Measurements from ENCODE around the gene PRKCG. TPM values are rescaled to one million over a fixed set of nuclear protein-coding genes. Genes with fewer than 3 reads are reported as not detected.

Gene PRKCG
- total and polyA plus RNA-seq, 2 donors = 1.1 to 4.5 TPM

GRCh38 chr19:53908935-53909415, 27.0 kb downstream of the PRKCG start, which contains the start of gene CACNG7:
TSS of gene CACNG7 (plus strand) at chr19:53909278. CDS start at chr19:53912832, 3,554 bp downstream.
- Histone ChIP-seq H3K4me3 (ENCODE audit: low read length in 2 of 2) (no peak within 1 kb of the TSS), H3K27me3 (ENCODE audit: control insufficient read depth in 2 of 2, insufficient read depth in 1 of 2, low read length in 1 of 2) (peaks cover 51 to 78% of the 10 kb centered on the region in 2 donors), H3K4me1 (ENCODE audit: control insufficient read depth in 2 of 2, insufficient read depth in 2 of 2, low read length in 2 of 2) (peaks cover 0 to 3% of the 10 kb centered on the region in 2 donors), H3K36me3 (ENCODE audit: control insufficient read depth in 2 of 2, insufficient read depth in 2 of 2, low read length in 1 of 2) (no peaks in the 10 kb centered on the region), H3K9me3 (ENCODE audit: control insufficient read depth in 2 of 2, insufficient read depth in 1 of 2, low read length in 1 of 2) (no peaks in the 10 kb centered on the region), H3K27ac (ENCODE audit: low read depth in 1 of 2, low read length in 1 of 2) (no peak within 1 kb of the TSS)
- no peak for DNase-seq (ENCODE audit: low read depth in 6 of 9, low spot score in 9 of 9)
- 4% methylated on average over 27 of the region's 28 CpGs for WGBS

GRCh38 chr19:53909471-53910169, 27.6 kb downstream of the PRKCG start:
- H3K27ac ChIP-seq (ENCODE audit: low read depth in 1 of 2, low read length in 1 of 2) = no peak overlapping the region
- no peaks in the 10 kb centered on the region for H3K36me3 ChIP-seq (ENCODE audit: control insufficient read depth in 2 of 2, insufficient read depth in 2 of 2, low read length in 1 of 2)
- H3K9me3 ChIP-seq (ENCODE audit: control insufficient read depth in 2 of 2, insufficient read depth in 1 of 2, low read length in 1 of 2) = no peaks in the 10 kb centered on the region
- peaks cover 0 to 3% of the 10 kb centered on the region in 2 donors for H3K4me1 ChIP-seq (ENCODE audit: control insufficient read depth in 2 of 2, insufficient read depth in 2 of 2, low read length in 2 of 2)
- peaks cover 51 to 74% of the 10 kb centered on the region in 2 donors for H3K27me3 ChIP-seq (ENCODE audit: control insufficient read depth in 2 of 2, insufficient read depth in 1 of 2, low read length in 1 of 2)
- no peak for DNase-seq (ENCODE audit: low read depth in 6 of 9, low spot score in 9 of 9)
- 4% methylated on average over 47 of the region's 47 CpGs for WGBS
- no peak overlapping the region for H3K4me3 ChIP-seq (ENCODE audit: low read length in 2 of 2)

- no peak overlapping the region for H3K4me3 ChIP-seq (ENCODE audit: low read length in 2 of 2)
- WGBS = 3% methylated on average over 13 of the region's 13 CpGs
Measured at GRCh38 chr19:53910170-53910518, 28.1 kb downstream of the PRKCG start.

GRCh38 chr19:53912653-53913052, 30.7 kb downstream of the PRKCG start:
- Histone ChIP-seq H3K4me1 (ENCODE audit: control insufficient read depth in 2 of 2, insufficient read depth in 2 of 2, low read length in 2 of 2) (peaks cover 0 to 3% of the 10 kb centered on the region in 2 donors), H3K4me3 (ENCODE audit: low read length in 2 of 2) (no peak overlapping the region), H3K36me3 (ENCODE audit: control insufficient read depth in 2 of 2, insufficient read depth in 2 of 2, low read length in 1 of 2) (no peaks in the 10 kb centered on the region), H3K27me3 (ENCODE audit: control insufficient read depth in 2 of 2, insufficient read depth in 1 of 2, low read length in 1 of 2) (peaks cover 36 to 52% of the 10 kb centered on the region in 2 donors), H3K27ac (ENCODE audit: low read depth in 1 of 2, low read length in 1 of 2) (no peak overlapping the region), H3K9me3 (ENCODE audit: control insufficient read depth in 2 of 2, insufficient read depth in 1 of 2, low read length in 1 of 2) (no peaks in the 10 kb centered on the region)
- DNase-seq (ENCODE audit: low read depth in 6 of 9, low spot score in 9 of 9) = no peak
- WGBS = 76% methylated on average over 18 of the region's 18 CpGs

More at GRCh38 chr19:53910170-53910518, 28.1 kb downstream of the PRKCG start:
- Histone ChIP-seq H3K36me3 (ENCODE audit: control insufficient read depth in 2 of 2, insufficient read depth in 2 of 2, low read length in 1 of 2) (no peaks in the 10 kb centered on the region), H3K4me1 (ENCODE audit: control insufficient read depth in 2 of 2, insufficient read depth in 2 of 2, low read length in 2 of 2) (peaks cover 0 to 3% of the 10 kb centered on the region in 2 donors), H3K27ac (ENCODE audit: low read depth in 1 of 2, low read length in 1 of 2) (no peak overlapping the region), H3K27me3 (ENCODE audit: control insufficient read depth in 2 of 2, insufficient read depth in 1 of 2, low read length in 1 of 2) (peaks cover 51 to 71% of the 10 kb centered on the region in 2 donors), H3K9me3 (ENCODE audit: control insufficient read depth in 2 of 2, insufficient read depth in 1 of 2, low read length in 1 of 2) (no peaks in the 10 kb centered on the region)
- no peak for DNase-seq (ENCODE audit: low read depth in 6 of 9, low spot score in 9 of 9)

GRCh38 chr19:53915000-53915399, 33.0 kb downstream of the PRKCG start:
- DNase-seq (ENCODE audit: low read depth in 6 of 9, low spot score in 9 of 9) = no peak
- no peak overlapping the region for H3K4me3 ChIP-seq (ENCODE audit: low read length in 2 of 2)
- WGBS = 64% methylated on average over 8 of the region's 8 CpGs
- no peaks in the 10 kb centered on the region for H3K4me1 ChIP-seq (ENCODE audit: control insufficient read depth in 2 of 2, insufficient read depth in 2 of 2, low read length in 2 of 2)
- no peak overlapping the region for H3K27ac ChIP-seq (ENCODE audit: low read depth in 1 of 2, low read length in 1 of 2)
- no peaks in the 10 kb centered on the region for H3K9me3 ChIP-seq (ENCODE audit: control insufficient read depth in 2 of 2, insufficient read depth in 1 of 2, low read length in 1 of 2)
- H3K36me3 ChIP-seq (ENCODE audit: control insufficient read depth in 2 of 2, insufficient read depth in 2 of 2, low read length in 1 of 2) = no peaks in the 10 kb centered on the region
- peaks cover 16 to 29% of the 10 kb centered on the region in 2 donors for H3K27me3 ChIP-seq (ENCODE audit: control insufficient read depth in 2 of 2, insufficient read depth in 1 of 2, low read length in 1 of 2)

- WGBS = 85% methylated on average over 6 of the region's 6 CpGs
- H3K9me3 ChIP-seq (ENCODE audit: control insufficient read depth in 2 of 2, insufficient read depth in 1 of 2, low read length in 1 of 2) = no peaks in the 10 kb centered on the region
- no peak overlapping the region for H3K27ac ChIP-seq (ENCODE audit: low read depth in 1 of 2, low read length in 1 of 2)
- H3K27me3 ChIP-seq (ENCODE audit: control insufficient read depth in 2 of 2, insufficient read depth in 1 of 2, low read length in 1 of 2) = peaks cover 9 to 19% of the 10 kb centered on the region in 2 donors
- no peaks in the 10 kb centered on the region for H3K4me1 ChIP-seq (ENCODE audit: control insufficient read depth in 2 of 2, insufficient read depth in 2 of 2, low read length in 2 of 2)
- no peak for DNase-seq (ENCODE audit: low read depth in 6 of 9, low spot score in 9 of 9)
- H3K36me3 ChIP-seq (ENCODE audit: control insufficient read depth in 2 of 2, insufficient read depth in 2 of 2, low read length in 1 of 2) = no peaks in the 10 kb centered on the region
- no peak overlapping the region for H3K4me3 ChIP-seq (ENCODE audit: low read length in 2 of 2)
Measured at GRCh38 chr19:53916004-53916403, 34.0 kb downstream of the PRKCG start.

GRCh38 chr19:53917356-53917755, 35.4 kb downstream of the PRKCG start:
- DNase-seq (ENCODE audit: low read depth in 6 of 9, low spot score in 9 of 9) = no peak
- no peak overlapping the region for H3K4me3 ChIP-seq (ENCODE audit: low read length in 2 of 2)
- H3K36me3 ChIP-seq (ENCODE audit: control insufficient read depth in 2 of 2, insufficient read depth in 2 of 2, low read length in 1 of 2) = no peaks in the 10 kb centered on the region
- peaks cover 0 to 6% of the 10 kb centered on the region in 2 donors for H3K27me3 ChIP-seq (ENCODE audit: control insufficient read depth in 2 of 2, insufficient read depth in 1 of 2, low read length in 1 of 2)
- no peaks in the 10 kb centered on the region for H3K4me1 ChIP-seq (ENCODE audit: control insufficient read depth in 2 of 2, insufficient read depth in 2 of 2, low read length in 2 of 2)
- WGBS = 92% methylated on average over 7 of the region's 7 CpGs
- H3K9me3 ChIP-seq (ENCODE audit: control insufficient read depth in 2 of 2, insufficient read depth in 1 of 2, low read length in 1 of 2) = no peaks in the 10 kb centered on the region
- H3K27ac ChIP-seq (ENCODE audit: low read depth in 1 of 2, low read length in 1 of 2) = no peak overlapping the region

- H3K4me3 ChIP-seq (ENCODE audit: low read length in 2 of 2) = no peak overlapping the region
- H3K4me1 ChIP-seq (ENCODE audit: control insufficient read depth in 2 of 2, insufficient read depth in 2 of 2, low read length in 2 of 2) = no peaks in the 10 kb centered on the region
- no peaks in the 10 kb centered on the region for H3K9me3 ChIP-seq (ENCODE audit: control insufficient read depth in 2 of 2, insufficient read depth in 1 of 2, low read length in 1 of 2)
- H3K27ac ChIP-seq (ENCODE audit: low read depth in 1 of 2, low read length in 1 of 2) = no peak overlapping the region
- H3K36me3 ChIP-seq (ENCODE audit: control insufficient read depth in 2 of 2, insufficient read depth in 2 of 2, low read length in 1 of 2) = no peaks in the 10 kb centered on the region
- no peaks in the 10 kb centered on the region for H3K27me3 ChIP-seq (ENCODE audit: control insufficient read depth in 2 of 2, insufficient read depth in 1 of 2, low read length in 1 of 2)
- DNase-seq (ENCODE audit: low read depth in 6 of 9, low spot score in 9 of 9) = peak in 6 of 9 donors; percentile 38 to 70 (median 45)
- 51% methylated on average over 8 of the region's 8 CpGs for WGBS
Measured at GRCh38 chr19:53927739-53928138, 45.7 kb downstream of the PRKCG start.

- Histone ChIP-seq H3K27me3 (ENCODE audit: control insufficient read depth in 2 of 2, insufficient read depth in 1 of 2, low read length in 1 of 2) (peaks cover 0 to 6% of the 10 kb centered on the region in 2 donors), H3K27ac (ENCODE audit: low read depth in 1 of 2, low read length in 1 of 2) (no peak overlapping the region), H3K36me3 (ENCODE audit: control insufficient read depth in 2 of 2, insufficient read depth in 2 of 2, low read length in 1 of 2) (no peaks in the 10 kb centered on the region), H3K4me1 (ENCODE audit: control insufficient read depth in 2 of 2, insufficient read depth in 2 of 2, low read length in 2 of 2) (no peaks in the 10 kb centered on the region), H3K4me3 (ENCODE audit: low read length in 2 of 2) (no peak overlapping the region), H3K9me3 (ENCODE audit: control insufficient read depth in 2 of 2, insufficient read depth in 1 of 2, low read length in 1 of 2) (no peaks in the 10 kb centered on the region)
- WGBS = 58% methylated on average over 7 of the region's 7 CpGs
- DNase-seq (ENCODE audit: low read depth in 6 of 9, low spot score in 9 of 9) = no peak
Measured at GRCh38 chr19:53936029-53936428, 54.0 kb downstream of the PRKCG start.
